HEK293 (cell line): ENCODE measurements around the gene LYRM1.

Source experiments
- CTCF ChIA-PET: fragments of 350-600 bp; formaldehyde crosslinking; extraction: SDS; loops from one replicate; lab custom pipeline; 2021; ENCODE audit warnings: antibody characterized with exemption; lab: Yijun Ruan, JAX
- POLR2A ChIA-PET: fragments of 300-600 bp; formaldehyde crosslinking; extraction: SDS; loops from one replicate; lab custom pipeline; 2020; ENCODE audit warnings: antibody characterized with exemption, inconsistent platforms; lab: Yijun Ruan, JAX
- H3K27ac ChIP-seq: fragments of 200-500 bp; sonication (Bioruptor generic); 2 replicates; pipeline ENCODE4 v1.5.1; 2014; ENCODE audit warnings: low read depth, low read length, control low read depth, inconsistent platforms; ENCODE audit errors: extremely low read depth
- H3K36me3 ChIP-seq, 2 experiments: fragments of 200-500 bp in 1 of 2; sonication (Bioruptor generic) in 1 of 2; 1 replicate in 1 of 2; 2 replicates in 1 of 2; pipeline ENCODE4 v1.5.1; 2014 to 2017; ENCODE audit warnings: inconsistent platforms in 2 of 2, low read length in 2 of 2; ENCODE audit not compliant: control insufficient read depth in 2 of 2, insufficient read depth in 1 of 2
- H3K4me1 ChIP-seq: fragments of 200-500 bp; sonication (Bioruptor generic); 2 replicates; pipeline ENCODE4 v1.5.1; 2014; ENCODE audit warnings: mild to moderate bottlenecking, low read length, inconsistent platforms; ENCODE audit not compliant: control insufficient read depth, insufficient read depth
- H3K4me3 ChIP-seq: 2 replicates; pipeline ENCODE4 v1.5.1; 2011; ENCODE audit warnings: low read depth, mild to moderate bottlenecking, control low read depth, low read length, moderate library complexity
- H3K9me3 ChIP-seq: fragments of 200-500 bp; sonication (Bioruptor generic); 2 replicates; pipeline ENCODE4 v1.5.1; 2014; ENCODE audit warnings: low read depth, low read length, inconsistent platforms; ENCODE audit not compliant: control insufficient read depth, insufficient read depth
- CTCF ChIP-seq: fragments of 450-650 bp; formaldehyde crosslinking; IDR thresholded peaks from 2 replicates; pipeline ENCODE4 v1.5.1; 2016; ENCODE audit warnings: missing biosample characterization, missing genetic modification characterization
- REPIN1 ChIP-seq: fragments of 450-650 bp; formaldehyde crosslinking; IDR thresholded peaks from 2 replicates; pipeline ENCODE4 v1.5.1; 2017; ENCODE audit warnings: missing biosample characterization, missing genetic modification characterization, low read depth
- REST ChIP-seq: fragments of 450-650 bp; formaldehyde crosslinking; IDR thresholded peaks from 2 replicates; pipeline ENCODE4 v1.5.1; 2016; ENCODE audit warnings: missing biosample characterization, missing genetic modification characterization
- TCF7L2 ChIP-seq: IDR thresholded peaks from 2 replicates; pipeline ENCODE4 v1.6.1; 2011; ENCODE audit warnings: low read depth, mild to moderate bottlenecking, inconsistent platforms, low read length, moderate library complexity, borderline replicate concordance
- ZBTB17 ChIP-seq: fragments of 450-650 bp; formaldehyde crosslinking; IDR thresholded peaks from 2 replicates; pipeline ENCODE4 v1.5.1; 2016; ENCODE audit warnings: missing biosample characterization, missing genetic modification characterization
- ZFP41 ChIP-seq: fragments of 450-650 bp; formaldehyde crosslinking; IDR thresholded peaks from 2 replicates; pipeline ENCODE4 v1.5.1; 2016; ENCODE audit warnings: missing biosample characterization, missing genetic modification characterization, borderline replicate concordance
- ZIC2 ChIP-seq: fragments of 450-650 bp; formaldehyde crosslinking; IDR thresholded peaks from 2 replicates; pipeline ENCODE4 v1.5.1; 2016; ENCODE audit warnings: missing biosample characterization, missing genetic modification characterization
- ZNF138 ChIP-seq: fragments of 450-650 bp; formaldehyde crosslinking; IDR thresholded peaks from 2 replicates; pipeline ENCODE4 v1.5.1; 2016; ENCODE audit warnings: missing biosample characterization, missing genetic modification characterization, borderline replicate concordance
- ZNF175 ChIP-seq: fragments of 450-650 bp; formaldehyde crosslinking; IDR thresholded peaks from 2 replicates; pipeline ENCODE4 v1.5.1; 2016; ENCODE audit warnings: missing biosample characterization, missing genetic modification characterization
- ZNF19 ChIP-seq: fragments of 450-650 bp; formaldehyde crosslinking; IDR thresholded peaks from 2 replicates; pipeline ENCODE4; 2016; ENCODE audit warnings: missing biosample characterization, missing genetic modification characterization, low read depth
- ZNF274 ChIP-seq, 2 experiments: fragments of 200-500 bp in 1 of 2; fragments of 450-650 bp in 1 of 2; sonication (Bioruptor generic) in 1 of 2; formaldehyde crosslinking in 1 of 2; IDR thresholded peaks; 2 replicates each; pipeline versions ENCODE4 v1.5.1 to v1.6.1; 2014 to 2016; ENCODE audit warnings: borderline replicate concordance in 1 of 2, inconsistent platforms in 1 of 2, low read length in 1 of 2, missing biosample characterization in 1 of 2, missing genetic modification characterization in 1 of 2
- ZNF350 ChIP-seq: fragments of 450-650 bp; formaldehyde crosslinking; IDR thresholded peaks from 2 replicates; pipeline ENCODE4 v1.5.0; 2017; ENCODE audit warnings: missing biosample characterization, mild to moderate bottlenecking, missing genetic modification characterization
- ZNF48 ChIP-seq: fragments of 450-650 bp; formaldehyde crosslinking; IDR thresholded peaks from 2 replicates; pipeline ENCODE4 v1.5.1; 2016; ENCODE audit warnings: missing biosample characterization, missing genetic modification characterization
- ZNF548 ChIP-seq: fragments of 450-650 bp; formaldehyde crosslinking; IDR thresholded peaks from 2 replicates; pipeline ENCODE4 v1.5.1; 2016; ENCODE audit warnings: missing biosample characterization, missing genetic modification characterization
- ZNF555 ChIP-seq: fragments of 450-650 bp; formaldehyde crosslinking; conservative IDR thresholded peaks from 2 replicates; pipeline ENCODE4 v1.5.1; 2017; ENCODE audit warnings: missing biosample characterization, mild to moderate bottlenecking, missing genetic modification characterization, inconsistent platforms
- ZNF610 ChIP-seq: fragments of 450-650 bp; formaldehyde crosslinking; IDR thresholded peaks from 2 replicates; pipeline ENCODE4 v1.5.1; 2016; ENCODE audit warnings: missing biosample characterization, missing genetic modification characterization, borderline replicate concordance
- TF ChIP-seq, protein P1 (sequence below): fragments of 450-650 bp; IDR thresholded peaks from 2 replicates; pipeline ENCODE4 v1.5.1; 2018; ENCODE audit warnings: missing biosample characterization, mild to moderate bottlenecking, missing genetic modification characterization
- TF ChIP-seq, protein P2 (sequence below): fragments of 450-650 bp; formaldehyde crosslinking; IDR thresholded peaks from 2 replicates; pipeline ENCODE4 v1.5.1; 2017; ENCODE audit warnings: missing biosample characterization, missing genetic modification characterization

LYRM1 gene

DNA sequence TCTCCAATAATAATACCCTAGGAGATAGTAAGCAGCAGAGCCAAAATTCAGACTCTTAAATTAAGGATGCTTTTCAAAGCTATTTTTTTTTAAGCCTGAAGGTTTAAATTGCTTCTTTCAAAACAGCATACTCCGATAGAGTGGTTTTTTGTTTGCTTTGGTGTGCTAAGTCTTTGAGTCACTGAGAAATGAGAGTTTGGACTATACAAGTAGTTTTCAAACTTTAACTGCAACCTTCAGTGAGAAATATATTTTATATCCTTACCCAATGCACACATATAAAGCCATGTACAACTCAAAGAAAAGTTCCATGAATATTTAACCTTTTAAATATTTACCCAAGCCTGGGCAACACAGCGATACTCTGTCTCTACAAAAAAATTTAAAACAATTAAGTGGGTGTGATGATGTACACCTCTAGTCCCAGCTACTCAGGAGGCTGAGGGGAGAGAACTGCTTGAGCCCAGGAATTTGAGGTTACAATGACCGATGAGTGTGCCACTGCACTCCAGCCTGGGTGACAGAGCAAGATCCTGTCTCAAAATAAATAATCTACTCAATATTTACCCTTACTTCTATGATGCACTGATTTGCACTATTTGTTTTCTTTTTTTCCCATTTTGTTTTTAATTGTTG lies 19.6 kb upstream of the LYRM1 start:
- peaks cover 8% of the 10 kb centered on the region; the same call in 1 of the 2 replicates for H3K4me1 ChIP-seq
- no peaks in the 10 kb centered on the region for H3K9me3 ChIP-seq
- ChIA-PET POLR2A (no interaction called here), CTCF (interaction anchor here (0.6 kb wide), 1 partner anchor 73 kb away, joined by 3 read pairs; no protein-coding TSS in a partner anchor)
- TF ChIP-seq REPIN1 (tag by site-specific recombination) (no peak), ZNF555 (tag by site-specific recombination) (no peak), REST (tag by site-specific recombination) (no peak), ZNF138 (tag by site-specific recombination) (no peak), TCF7L2 (no peak), CTCF (no peak), ZNF175 (tag by site-specific recombination) (no peak), ZNF19 (tag by site-specific recombination) (no peak), ZNF548 (tag by site-specific recombination) (no peak), ZNF48 (tag by site-specific recombination) (no peak), ZNF610 (tag by site-specific recombination) (no peak), ZNF350 (tag by site-specific recombination) (no peak), ZIC2 (tag by site-specific recombination) (no peak), ZBTB17 (tag by site-specific recombination) (no peak), ZFP41 (tag by site-specific recombination) (no peak), ZNF274 (IDR thresholded peaks at IDR 0.05; ENCODE audit: low read length) (no peak), ZNF274 (tag by site-specific recombination; IDR thresholded peaks at IDR 0.05; ENCODE audit: borderline replicate concordance) (no peak)
- TF ChIP-seq, protein P1, sequence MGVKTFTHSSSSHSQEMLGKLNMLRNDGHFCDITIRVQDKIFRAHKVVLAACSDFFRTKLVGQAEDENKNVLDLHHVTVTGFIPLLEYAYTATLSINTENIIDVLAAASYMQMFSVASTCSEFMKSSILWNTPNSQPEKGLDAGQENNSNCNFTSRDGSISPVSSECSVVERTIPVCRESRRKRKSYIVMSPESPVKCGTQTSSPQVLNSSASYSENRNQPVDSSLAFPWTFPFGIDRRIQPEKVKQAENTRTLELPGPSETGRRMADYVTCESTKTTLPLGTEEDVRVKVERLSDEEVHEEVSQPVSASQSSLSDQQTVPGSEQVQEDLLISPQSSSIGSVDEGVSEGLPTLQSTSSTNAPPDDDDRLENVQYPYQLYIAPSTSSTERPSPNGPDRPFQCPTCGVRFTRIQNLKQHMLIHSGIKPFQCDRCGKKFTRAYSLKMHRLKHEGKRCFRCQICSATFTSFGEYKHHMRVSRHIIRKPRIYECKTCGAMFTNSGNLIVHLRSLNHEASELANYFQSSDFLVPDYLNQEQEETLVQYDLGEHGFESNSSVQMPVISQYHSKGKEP (tag by site-specific recombination) = no peak
- TF ChIP-seq, protein P2, sequence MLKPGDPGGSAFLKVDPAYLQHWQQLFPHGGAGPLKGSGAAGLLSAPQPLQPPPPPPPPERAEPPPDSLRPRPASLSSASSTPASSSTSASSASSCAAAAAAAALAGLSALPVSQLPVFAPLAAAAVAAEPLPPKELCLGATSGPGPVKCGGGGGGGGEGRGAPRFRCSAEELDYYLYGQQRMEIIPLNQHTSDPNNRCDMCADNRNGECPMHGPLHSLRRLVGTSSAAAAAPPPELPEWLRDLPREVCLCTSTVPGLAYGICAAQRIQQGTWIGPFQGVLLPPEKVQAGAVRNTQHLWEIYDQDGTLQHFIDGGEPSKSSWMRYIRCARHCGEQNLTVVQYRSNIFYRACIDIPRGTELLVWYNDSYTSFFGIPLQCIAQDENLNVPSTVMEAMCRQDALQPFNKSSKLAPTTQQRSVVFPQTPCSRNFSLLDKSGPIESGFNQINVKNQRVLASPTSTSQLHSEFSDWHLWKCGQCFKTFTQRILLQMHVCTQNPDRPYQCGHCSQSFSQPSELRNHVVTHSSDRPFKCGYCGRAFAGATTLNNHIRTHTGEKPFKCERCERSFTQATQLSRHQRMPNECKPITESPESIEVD (tag by site-specific recombination) = no peak
- H3K27ac ChIP-seq = no peak overlapping the region
- H3K4me3 ChIP-seq = no peak overlapping the region
- H3K36me3 ChIP-seq = no peaks in the 10 kb centered on the region
